HG03045 (cell line): ENCODE data around the gene HSPA8.
A peak's percentile ranks its signal among the peaks of the same experiment; 100 is the strongest.
"Not testable (repeated sequence)": the region's sequence is repeated elsewhere in the genome, so short reads cannot be mapped to it uniquely, and the experiment has no call there.

Experiments
- ATAC-seq: cut with Tn5 transposase; IDR thresholded peaks from one replicate; pipeline ENCODE4 v1.9.1; 2021; ENCODE audit warnings: mild to moderate bottlenecking, moderate library complexity; ENCODE audit not compliant: unreplicated experiment

HSPA8 gene

GRCh38 chr11:123072762-123073161 is 10.8 kb upstream of the HSPA8 start:
- no peak for ATAC-seq

- ATAC-seq = no peak
These were observed 10.4 kb upstream of the HSPA8 start for GRCh38 chr11:123072332-123072761.

GRCh38 chr11:123069908-123070821 is 8.2 kb upstream of the HSPA8 start:
- peak; percentile 40 for ATAC-seq

- ATAC-seq = no peak
These were observed 3.7 kb upstream of the HSPA8 start for GRCh38 chr11:123065621-123066020.

GRCh38 chr11:123063826-123064657 is 2.1 kb upstream of the HSPA8 start:
- no peak for ATAC-seq

GRCh38 chr11:123062892-123063825 is 1.2 kb upstream of the HSPA8 start:
- no peak for ATAC-seq

- ATAC-seq = peak; percentile 88
These were observed 389 bp upstream of the HSPA8 start for GRCh38 chr11:123062158-123062891.

- ATAC-seq = no peak
These were observed 1.5 kb downstream of the HSPA8 start for GRCh38 chr11:123060277-123061000.

- ATAC-seq = not testable (repeated sequence)
These were observed 2.7 kb downstream of the HSPA8 start for GRCh38 chr11:123059041-123059920.

GRCh38 chr11:123057661-123058305 is 4.2 kb downstream of the HSPA8 start:
- ATAC-seq = no peak

GRCh38 chr11:123056835-123057491 is 5.0 kb downstream of the HSPA8 start:
- ATAC-seq = no peak

GRCh38 chr11:123055191-123055901 is 6.6 kb downstream of the HSPA8 start:
- no peak for ATAC-seq

- peak; percentile 66 for ATAC-seq
These were observed 7.5 kb downstream of the HSPA8 start for GRCh38 chr11:123054301-123055065.

- ATAC-seq = no peak
These were observed 8.8 kb downstream of the HSPA8 start for GRCh38 chr11:123052901-123053721.

- no peak for ATAC-seq
These were observed 10.3 kb downstream of the HSPA8 start for GRCh38 chr11:123051634-123052033.
